DMS 273 (cell line): ENCODE measurements around the gene ARL10.

Experiments used
- DNase-seq: peaks from one replicate; lab custom pipeline; 2025; ENCODE audit not compliant: unreplicated experiment; lab: John Stamatoyannopoulos, UW

Gene ARL10

DNA sequence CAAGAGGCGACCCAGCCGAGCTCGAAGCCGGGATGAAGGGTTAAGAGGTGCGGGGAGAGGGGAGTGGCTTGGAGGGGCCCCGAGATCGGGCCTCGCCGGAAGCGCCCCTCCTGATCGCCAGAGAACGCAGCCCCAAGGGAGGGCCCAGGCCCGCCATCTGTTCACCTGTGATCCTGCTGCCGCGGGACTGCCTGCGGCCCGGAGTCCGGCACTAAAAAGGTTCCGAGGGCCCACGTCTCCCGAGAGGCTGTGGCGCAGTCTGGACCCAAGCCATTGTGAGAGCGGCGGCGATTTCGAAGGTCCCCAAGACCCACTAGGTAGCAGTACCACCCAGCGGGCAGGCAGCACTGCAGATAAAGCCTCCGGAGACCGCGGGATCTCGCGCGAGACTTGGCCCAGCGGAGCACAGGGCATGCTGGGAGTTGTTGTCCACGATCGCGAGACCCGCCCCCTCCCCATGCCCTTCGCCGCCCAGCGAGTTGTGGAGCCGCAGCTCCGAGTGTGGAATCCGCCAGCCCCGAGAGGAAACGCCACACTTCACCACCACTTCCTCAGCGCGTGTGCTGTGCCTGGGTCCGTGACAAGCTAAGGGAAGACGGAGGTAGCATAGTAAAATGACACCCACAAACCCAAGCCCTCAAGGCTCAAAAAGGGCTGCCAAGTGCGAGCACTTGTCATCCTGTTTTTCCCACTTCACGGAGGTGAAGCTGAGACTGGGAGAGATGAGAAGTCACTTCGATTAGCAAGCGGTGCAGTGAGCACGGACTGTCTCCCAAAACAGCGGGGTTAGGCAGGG lies 3.7 kb upstream of the ARL10 start, which contains the start of gene KIAA1191:
KIAA1191 (minus strand) TSS at position 328 of the 796 bp plus-strand sequence. CDS start 2,256 bp downstream, outside the sequence.
- peak; percentile 93 for DNase-seq

DNA sequence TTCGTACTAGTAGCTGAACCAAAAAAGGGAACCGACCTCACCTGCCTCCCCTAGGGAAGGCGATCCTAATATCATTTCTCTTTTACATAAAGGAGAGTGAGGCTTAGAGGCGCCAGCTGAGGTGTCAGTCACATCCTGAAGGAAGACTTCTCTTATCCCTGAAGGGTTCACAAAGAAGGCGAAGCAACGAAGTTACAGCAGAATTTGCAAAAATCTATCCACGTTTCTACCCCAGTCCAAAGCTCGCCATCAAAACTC lies 3.1 kb upstream of the ARL10 start:
- DNase-seq = no peak

DNA sequence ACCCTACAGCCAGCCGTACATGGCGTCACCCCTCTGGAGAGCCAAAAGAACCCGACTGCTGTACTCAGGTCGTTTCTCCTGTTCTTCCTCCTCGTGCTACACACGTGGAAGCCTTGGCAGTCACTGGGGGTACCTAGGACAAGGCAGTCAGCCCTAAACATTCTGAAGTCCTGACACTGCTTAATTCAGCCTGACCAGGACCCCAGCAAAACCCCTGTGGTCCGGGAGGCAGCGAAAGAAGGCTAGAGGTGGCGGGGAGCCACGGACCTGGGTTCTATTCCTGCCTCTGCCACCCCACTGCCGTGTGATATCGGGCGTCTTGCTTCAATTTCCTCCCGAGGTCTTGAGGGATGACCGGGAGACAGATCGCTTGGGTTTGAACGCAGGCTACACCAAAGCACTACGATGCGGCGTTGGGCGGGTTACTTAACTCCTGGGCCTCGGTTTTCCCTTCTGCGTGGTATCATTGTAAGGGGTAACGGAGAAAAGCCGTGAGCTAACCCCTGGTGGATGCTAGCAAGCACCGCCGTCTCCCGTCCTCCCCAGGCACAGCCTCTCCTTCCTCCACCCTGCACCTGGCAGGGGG lies 429 bp upstream of the ARL10 start:
- DNase-seq = peak; percentile 69

DNA sequence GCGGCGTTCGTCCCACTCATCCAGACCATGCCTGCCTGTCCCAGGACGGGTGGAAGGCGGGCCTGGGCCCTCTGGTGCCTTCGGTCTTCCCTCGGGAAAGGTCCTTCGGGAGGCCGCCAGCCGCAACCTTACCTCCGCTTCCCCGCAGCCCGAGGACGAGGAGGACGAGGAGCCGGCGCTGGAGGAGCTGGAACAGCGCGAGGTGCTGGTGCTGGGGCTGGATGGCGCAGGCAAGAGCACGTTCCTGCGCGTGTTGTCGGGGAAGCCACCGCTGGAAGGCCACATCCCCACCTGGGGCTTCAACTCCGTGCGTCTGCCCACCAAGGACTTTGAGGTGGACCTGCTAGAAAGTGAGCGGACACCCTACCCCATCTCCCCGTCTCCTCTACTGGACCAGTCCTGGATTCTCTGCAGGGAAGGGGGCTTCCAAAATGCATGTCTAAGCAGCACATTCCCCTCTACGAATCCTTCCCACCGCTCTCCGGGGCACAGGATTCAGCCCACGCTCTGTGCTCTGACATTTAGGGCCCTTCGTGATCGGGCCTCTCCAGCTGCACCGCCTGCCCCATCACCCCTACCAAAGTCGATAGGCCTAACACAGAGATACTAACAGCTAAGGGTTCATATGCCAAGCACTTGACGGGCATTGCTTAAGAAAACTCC lies 1.1 kb downstream of the ARL10 start:
- no peak for DNase-seq

- no peak for DNase-seq
Measured at GRCh38 chr5:176368726-176369125, 3.4 kb downstream of the ARL10 start.

DNA sequence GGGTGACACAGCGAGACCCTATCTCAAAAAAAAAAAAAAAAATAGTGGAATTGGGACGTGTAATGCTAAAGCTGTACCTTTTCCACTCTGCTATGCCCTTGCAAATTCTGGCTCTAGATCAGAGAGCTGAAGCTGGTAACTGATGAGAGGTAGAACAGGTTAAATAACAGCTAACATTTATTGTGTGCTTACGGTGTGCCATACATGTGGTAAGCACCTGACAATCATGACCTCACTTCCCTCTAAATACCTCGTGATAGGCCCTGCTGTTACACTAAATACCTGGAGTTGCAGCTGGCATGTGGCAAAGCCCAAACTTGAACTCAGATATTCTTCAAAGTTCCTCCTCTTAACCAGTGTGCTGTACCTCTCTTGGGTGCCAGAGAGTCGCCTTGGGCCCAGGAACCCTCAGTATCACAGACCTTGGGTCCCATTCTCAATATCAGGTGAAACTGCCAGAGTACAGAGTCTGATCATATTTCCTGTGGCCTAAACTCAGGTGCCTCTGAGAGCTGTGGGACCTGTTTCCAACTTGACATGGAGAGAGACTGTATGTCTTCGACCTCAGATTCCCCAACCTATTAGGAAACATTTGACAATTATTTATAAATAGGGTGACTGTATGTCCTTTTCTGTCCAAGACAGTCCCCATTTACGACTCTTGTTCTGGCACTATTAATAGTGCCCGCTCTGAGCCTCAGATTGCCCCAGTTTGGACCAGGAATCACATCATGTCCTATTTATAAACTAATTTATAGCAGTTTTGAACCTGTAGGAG lies 4.8 kb downstream of the ARL10 start:
- no peak for DNase-seq

- DNase-seq = no peak
Measured at GRCh38 chr5:176371621-176372539, 6.6 kb downstream of the ARL10 start.

DNA sequence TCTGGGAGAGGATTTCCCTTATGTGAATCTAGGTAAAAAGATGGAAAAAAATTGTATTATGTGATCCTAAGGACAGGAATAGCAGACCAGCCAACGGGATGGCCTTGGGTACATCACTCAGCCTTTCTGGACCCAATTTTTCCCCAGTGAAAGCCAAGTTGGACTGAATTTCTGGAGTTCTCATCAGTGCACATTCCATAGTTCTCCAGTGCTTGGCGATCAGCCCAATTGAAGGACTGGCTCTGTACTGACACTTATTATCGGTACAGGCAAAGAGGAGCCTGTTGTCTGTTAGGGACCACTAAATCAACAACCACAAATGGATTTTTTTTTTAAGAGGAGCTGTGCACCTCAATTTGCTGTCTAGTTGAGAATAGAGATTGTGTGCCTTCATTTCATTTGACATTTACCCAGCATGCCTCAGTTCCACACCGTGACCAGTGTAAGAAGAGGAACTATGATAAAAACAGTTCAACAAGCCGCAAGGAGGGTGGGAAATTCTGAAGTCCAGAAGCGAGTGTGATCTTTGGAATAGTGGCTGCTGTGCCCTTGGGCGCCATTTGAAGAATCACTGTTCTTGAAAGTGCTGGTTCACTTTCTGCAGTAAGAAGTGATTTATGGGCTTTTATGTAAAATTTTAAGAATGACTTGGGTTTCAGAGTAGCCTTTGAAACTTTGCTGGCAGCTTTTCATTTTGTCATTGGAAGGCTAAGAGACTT lies 8.0 kb downstream of the ARL10 start:
- DNase-seq = no peak

DNA sequence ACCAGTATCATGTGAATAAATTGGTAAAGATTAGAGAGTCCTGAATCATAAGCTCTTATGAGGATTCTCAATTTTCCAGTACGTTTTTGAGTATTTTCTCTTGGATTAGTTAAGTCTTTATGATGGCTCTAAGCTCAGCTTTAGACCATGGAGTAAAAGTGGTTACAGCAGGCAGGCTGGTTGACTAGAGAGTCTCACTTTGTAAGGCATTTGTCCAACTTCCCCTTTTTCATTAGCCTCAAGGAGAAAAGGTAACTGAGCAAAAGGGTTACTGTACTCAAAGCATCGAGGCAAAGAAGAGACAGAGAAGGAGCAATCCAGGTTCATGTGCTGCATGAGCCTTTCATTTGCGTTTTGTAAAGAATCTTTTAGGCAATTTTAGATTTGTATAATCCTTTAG lies 14.6 kb downstream of the ARL10 start:
- DNase-seq = no peak

GRCh38 chr5:176381423-176381822 lies 16.1 kb downstream of the ARL10 start:
- DNase-seq = peak; percentile 29

- no peak for DNase-seq
Measured at GRCh38 chr5:176381979-176382378, 16.7 kb downstream of the ARL10 start.

GRCh38 chr5:176382721-176383120 lies 17.4 kb downstream of the ARL10 start:
- DNase-seq = no peak

DNA sequence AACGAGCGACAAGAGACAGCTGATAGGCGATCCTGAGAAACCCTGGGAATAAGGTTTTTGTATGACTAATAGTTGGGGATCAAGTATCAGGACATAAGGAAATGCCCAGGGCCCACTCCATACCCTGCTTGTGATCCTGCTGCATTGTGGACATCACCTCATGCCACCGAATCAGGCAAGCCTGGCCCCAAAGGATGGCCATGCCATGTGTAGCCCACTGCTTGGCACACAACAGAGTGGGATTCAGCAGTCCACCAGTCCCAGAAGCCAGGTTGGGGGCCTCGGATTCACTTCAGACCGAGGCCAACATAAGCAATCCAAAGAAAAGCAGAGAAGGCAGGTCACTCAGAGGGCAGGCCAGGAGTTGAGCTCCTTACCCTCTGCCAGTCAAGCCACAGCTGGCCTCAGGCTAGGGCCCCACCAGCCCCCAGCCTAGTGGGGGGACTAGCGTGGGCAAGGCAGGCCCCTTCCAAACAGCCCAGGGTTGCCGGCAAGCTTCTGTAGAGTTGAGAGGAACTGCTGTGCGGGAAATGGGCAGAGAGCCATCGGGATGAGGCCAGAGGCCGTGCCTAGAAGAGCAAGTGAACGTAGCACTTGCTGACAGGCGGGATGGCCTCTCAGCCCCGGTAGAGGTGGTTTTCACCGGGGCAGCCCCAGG lies 18.1 kb downstream of the ARL10 start:
- DNase-seq = peak; percentile 47

- no peak for DNase-seq
Measured at GRCh38 chr5:176383961-176384360, 18.7 kb downstream of the ARL10 start.

DNA sequence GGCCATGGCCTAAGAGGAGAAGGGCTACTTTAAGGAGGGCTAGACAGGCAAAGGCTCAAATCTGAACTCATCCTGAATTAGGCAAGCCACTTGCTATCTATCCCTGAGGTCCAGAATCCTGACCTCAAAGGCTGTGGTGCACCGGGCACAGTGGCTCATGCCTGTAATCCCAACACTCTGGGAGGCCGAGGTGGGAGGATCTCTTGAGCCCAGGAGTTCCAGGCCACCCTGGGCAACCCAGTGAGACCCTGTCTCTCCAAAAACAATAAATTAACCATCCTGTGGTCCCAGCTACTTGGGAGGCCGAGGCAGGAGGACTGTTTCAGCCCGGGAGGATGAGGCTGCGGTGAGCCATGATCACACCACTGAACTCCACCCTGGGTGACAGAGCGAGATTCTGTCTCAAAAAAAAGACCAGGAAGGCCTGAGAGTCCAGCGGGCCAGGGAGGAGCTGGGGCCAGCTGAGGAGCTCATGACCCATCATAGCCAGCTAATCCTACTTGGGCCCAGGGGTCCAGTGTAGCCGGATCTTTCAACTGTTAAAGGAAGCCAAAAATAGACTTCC lies 19.2 kb downstream of the ARL10 start:
- DNase-seq = no peak

- DNase-seq = no peak
Measured at GRCh38 chr5:176384991-176385390, 19.7 kb downstream of the ARL10 start.

DNA sequence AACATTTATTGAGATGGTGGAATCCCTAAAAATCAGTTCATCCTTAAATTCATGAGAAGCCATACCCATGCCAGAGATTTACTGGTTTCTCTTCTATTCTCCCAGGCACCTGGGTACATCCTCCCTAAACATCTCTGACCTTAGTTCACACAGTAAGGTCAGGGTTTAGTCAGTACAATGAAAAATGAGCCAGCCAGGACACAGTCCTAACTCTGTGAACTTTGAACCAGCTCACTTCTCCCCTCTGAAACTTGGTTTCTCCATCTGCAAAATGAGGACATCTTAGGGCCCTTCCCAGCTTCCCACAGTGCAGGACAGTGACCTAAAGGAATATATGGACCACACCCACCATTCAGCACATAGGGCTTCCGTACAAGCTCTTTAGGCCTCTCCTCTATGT lies 21.2 kb downstream of the ARL10 start:
- DNase-seq = no peak

DNA sequence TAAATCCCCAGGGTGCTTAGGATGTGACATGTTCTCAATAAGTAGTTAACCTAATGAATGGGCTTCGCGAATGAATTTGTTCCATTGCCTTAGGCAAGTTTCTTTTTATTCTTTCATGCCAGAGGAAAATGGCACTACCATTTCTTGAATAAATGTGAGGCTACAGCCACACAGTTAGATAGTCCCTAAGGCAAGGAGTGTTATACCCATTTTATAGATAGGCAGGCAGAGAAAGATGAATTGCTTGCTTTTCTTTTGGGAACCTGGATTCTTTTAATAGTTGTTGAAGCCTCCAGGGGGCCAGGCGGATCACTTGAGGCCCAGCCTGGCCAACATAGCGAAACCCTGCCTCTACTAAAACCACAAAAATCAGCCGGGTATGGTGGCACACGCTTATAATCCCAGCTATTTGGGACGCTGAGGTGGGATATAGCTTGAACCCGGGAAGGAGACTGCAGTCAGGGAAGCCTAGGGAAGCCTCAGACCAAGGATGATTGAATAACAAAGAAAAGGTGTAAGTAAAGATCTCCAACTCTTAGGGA lies 22.2 kb downstream of the ARL10 start:
- peak; percentile 27 for DNase-seq

GRCh38 chr5:176388003-176388443 lies 22.7 kb downstream of the ARL10 start:
- DNase-seq = peak; percentile 61
